GM10266 (cell line): ENCODE data around the gene TRABD2B.
"Not testable (repeated sequence)": the region's sequence is repeated elsewhere in the genome, so short reads cannot be mapped to it uniquely, and the experiment has no call there.

Experiments used
- DNase-seq: peaks from one replicate; pipeline ENCODE4 v3.0.0; 2012; ENCODE audit errors: extremely low spot score
- CTCF ChIP-seq: IDR thresholded peaks from 2 replicates; pipeline ENCODE4 v1.5.1; 2012; ENCODE audit warnings: mild to moderate bottlenecking, low read depth; ENCODE audit not compliant: control insufficient read depth, insufficient read depth; ENCODE audit errors: missing control alignments

TRABD2B gene

GRCh38 chr1:47967864-47968555 is 29.2 kb downstream of the TRABD2B start:
- no peak for DNase-seq
- no peak for TF ChIP-seq CTCF

- no peak for TF ChIP-seq CTCF
- no peak for DNase-seq
Measured at GRCh38 chr1:47965816-47966215, 31.4 kb downstream of the TRABD2B start.

DNA sequence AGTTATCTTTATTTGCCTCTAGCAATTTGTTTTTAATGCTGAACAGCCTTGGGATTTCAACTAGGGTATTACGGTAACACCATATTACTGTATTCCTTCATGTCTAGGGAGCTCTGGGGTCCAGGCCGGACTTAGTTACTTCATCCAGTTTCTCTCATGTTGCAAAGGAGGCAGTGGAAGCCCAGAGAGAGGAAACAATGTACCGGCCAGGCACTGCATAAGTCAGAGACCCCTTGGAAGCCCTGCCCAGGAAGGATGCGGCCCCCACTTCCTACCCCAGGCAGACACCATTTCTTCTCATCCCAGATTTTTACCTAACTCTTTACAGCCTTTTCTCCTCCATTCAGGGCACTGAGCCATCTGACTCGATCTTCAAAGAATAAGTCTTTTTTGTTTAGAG is 32.5 kb downstream of the TRABD2B start:
- no peak for TF ChIP-seq CTCF
- no peak for DNase-seq

DNA sequence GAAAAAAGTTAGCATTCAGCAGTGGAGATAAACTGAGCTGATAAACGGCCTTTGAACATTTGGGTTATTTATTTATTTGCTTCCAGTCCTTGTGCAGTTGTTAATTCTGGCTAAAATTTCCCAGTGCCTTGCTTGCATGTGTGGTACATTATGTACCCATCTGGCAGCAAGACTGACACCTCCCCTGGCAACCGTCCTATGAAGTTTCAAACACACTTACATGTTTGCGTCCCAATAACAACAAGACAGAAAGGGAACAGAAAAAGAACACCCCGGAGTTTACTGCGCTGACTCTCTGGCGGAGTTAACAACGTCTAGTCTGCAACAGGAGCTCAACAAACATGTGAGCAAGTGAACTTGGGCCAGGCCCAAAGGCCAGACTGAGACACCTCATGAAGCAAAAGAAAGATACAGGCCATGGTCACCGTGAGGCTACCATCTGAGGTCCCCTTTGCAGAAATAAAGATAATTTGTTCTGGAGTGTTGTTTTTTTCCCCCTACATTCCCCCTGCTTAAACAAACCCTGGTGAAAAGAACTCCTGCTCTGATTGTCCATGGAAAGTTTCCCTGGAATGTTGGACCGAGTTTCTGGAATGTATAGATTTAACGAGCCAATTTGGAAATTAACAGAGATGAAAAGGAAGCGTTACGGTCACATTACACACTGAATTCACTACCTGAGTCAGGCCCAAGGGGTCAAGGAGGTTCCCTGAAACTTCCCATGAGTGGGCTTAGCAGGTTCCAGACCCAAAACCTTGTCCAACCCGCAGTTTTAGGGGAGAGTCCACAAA is 33.4 kb downstream of the TRABD2B start:
- no peak for DNase-seq
- no peak for TF ChIP-seq CTCF

DNA sequence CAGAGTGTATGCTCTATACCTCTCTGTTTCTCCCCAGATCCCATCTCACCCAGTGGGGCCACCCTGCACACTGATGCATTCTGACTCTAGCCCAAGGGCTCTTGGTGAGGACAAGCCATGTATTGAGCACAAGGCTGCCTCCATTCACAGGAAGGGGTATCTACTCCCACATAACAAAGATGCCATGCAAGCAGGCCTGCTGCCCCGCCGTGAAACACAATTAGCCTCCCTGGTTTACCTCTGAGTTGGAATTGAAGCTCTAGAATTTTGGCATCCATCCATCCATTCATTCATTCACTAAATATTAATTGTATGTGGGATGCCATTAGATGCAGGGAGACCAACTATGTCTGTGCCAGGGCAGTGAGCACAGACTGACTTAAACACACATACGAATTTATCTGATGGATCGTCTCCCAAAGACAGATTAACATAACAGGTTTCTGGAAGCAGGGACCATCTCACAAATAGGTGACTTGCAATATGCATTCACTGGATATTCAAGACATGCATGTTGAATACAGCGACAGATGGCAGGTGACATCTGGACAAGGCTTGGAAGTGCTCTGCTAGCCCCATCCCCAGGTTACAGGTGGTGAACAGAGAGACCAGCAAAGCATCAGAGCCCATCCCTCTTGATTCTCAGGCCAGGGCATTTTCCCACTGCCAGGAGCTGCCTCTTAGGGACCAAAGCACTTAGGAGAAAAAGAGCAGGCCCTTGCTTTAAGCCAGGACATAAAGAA is 34.3 kb downstream of the TRABD2B start:
- no peak for DNase-seq
- TF ChIP-seq CTCF = no peak

- not testable (repeated sequence) for DNase-seq
Measured at GRCh38 chr1:47961835-47962234, 35.4 kb downstream of the TRABD2B start.

DNA sequence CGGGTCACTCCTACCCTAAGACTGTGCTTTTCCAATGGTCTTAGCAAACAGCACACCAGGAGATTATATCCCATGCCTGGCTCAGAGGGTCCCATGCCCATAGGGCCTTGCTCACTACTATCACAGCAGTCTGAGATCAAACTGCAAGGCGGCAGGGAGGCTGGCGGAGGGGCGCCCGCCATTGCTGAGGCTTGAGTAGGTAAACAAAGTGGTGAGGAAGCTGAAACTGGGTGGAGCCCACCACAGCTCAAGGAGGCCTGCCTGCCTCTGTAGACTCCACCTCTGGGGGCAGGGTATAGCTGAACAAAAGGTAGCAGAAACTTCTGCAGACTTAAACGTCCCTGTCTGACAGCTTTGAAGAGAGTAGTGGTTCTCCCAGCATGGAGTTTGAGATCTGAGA is 40.7 kb downstream of the TRABD2B start:
- not testable (repeated sequence) for DNase-seq

- no peak for DNase-seq
- no peak for TF ChIP-seq CTCF
Measured at GRCh38 chr1:47953661-47954060, 43.5 kb downstream of the TRABD2B start.
